ENCODE results near the gene RFTN1. TPM values are rescaled to one million over a fixed set of nuclear protein-coding genes. Genes with fewer than 3 reads are reported as not detected.

Gene RFTN1
- total and polyA plus RNA-seq, 2 donors from 2014 or later: 15.3 to 34.1 TPM

- intact Hi-C loops (cut with DNase I): no loop called here
- no peak for TF ChIP-seq CTCF (IDR thresholded peaks at IDR 0.05; ENCODE audit: borderline replicate concordance, extremely low read depth, insufficient read depth)
- Histone ChIP-seq H3K27me3 (ENCODE audit: control insufficient read depth, insufficient read depth, low read length) (no peaks in the 10 kb centered on the region), H3K9me3 (ENCODE audit: control insufficient read depth in 2 of 3, insufficient read depth in 1 of 3, low read length in 3 of 3) (no peaks in the 10 kb centered on the region), H3K4me3 (ENCODE audit: low read length in 3 of 3) (no peak overlapping the region), H3K4me1 (ENCODE audit: control insufficient read depth in 2 of 3, insufficient read depth in 2 of 3, low read depth in 1 of 3, low read length in 3 of 3) (no peaks in the 10 kb centered on the region), H3K27ac (ENCODE audit: low read depth in 2 of 2, low read length in 2 of 2) (no peak overlapping the region), H3K36me3 (ENCODE audit: control insufficient read depth in 2 of 3, insufficient read depth in 3 of 3, low read length in 3 of 3) (no peaks in the 10 kb centered on the region), H3K9ac (ENCODE audit: low read length in 3 of 3) (no peak overlapping the region)
- DNase-seq (no peak), FAIRE-seq (no peak)
Observed at GRCh38 chr3:16502347-16502908, 11.1 kb downstream of the RFTN1 start.

GRCh38 chr3:16501376-16501775 is 12.1 kb downstream of the RFTN1 start:
- H3K27ac ChIP-seq (ENCODE audit: low read depth in 2 of 2, low read length in 2 of 2): no peak overlapping the region
- TF ChIP-seq CTCF (IDR thresholded peaks at IDR 0.05; ENCODE audit: borderline replicate concordance, extremely low read depth, insufficient read depth): no peak
- H3K9me3 ChIP-seq (ENCODE audit: control insufficient read depth in 2 of 3, insufficient read depth in 1 of 3, low read length in 3 of 3): no peaks in the 10 kb centered on the region
- FAIRE-seq: no peak
- intact Hi-C loops (cut with DNase I): no loop called here
- no peak overlapping the region for H3K9ac ChIP-seq (ENCODE audit: low read length in 3 of 3)
- H3K27me3 ChIP-seq (ENCODE audit: control insufficient read depth, insufficient read depth, low read length): no peaks in the 10 kb centered on the region
- H3K4me3 ChIP-seq (ENCODE audit: low read length in 3 of 3): no peak overlapping the region
- H3K36me3 ChIP-seq (ENCODE audit: control insufficient read depth in 2 of 3, insufficient read depth in 3 of 3, low read length in 3 of 3): no peaks in the 10 kb centered on the region
- no peak for DNase-seq
- no peaks in the 10 kb centered on the region for H3K4me1 ChIP-seq (ENCODE audit: control insufficient read depth in 2 of 3, insufficient read depth in 2 of 3, low read depth in 1 of 3, low read length in 3 of 3)

- no peak overlapping the region for H3K9ac ChIP-seq (ENCODE audit: low read length in 3 of 3)
- H3K4me1 ChIP-seq (ENCODE audit: control insufficient read depth in 2 of 3, insufficient read depth in 2 of 3, low read depth in 1 of 3, low read length in 3 of 3): no peaks in the 10 kb centered on the region
- H3K9me3 ChIP-seq (ENCODE audit: control insufficient read depth in 2 of 3, insufficient read depth in 1 of 3, low read length in 3 of 3): no peaks in the 10 kb centered on the region
- FAIRE-seq: no peak
- no peak for TF ChIP-seq CTCF (IDR thresholded peaks at IDR 0.05; ENCODE audit: borderline replicate concordance, extremely low read depth, insufficient read depth)
- no peaks in the 10 kb centered on the region for H3K27me3 ChIP-seq (ENCODE audit: control insufficient read depth, insufficient read depth, low read length)
- H3K4me3 ChIP-seq (ENCODE audit: low read length in 3 of 3): no peak overlapping the region
- H3K36me3 ChIP-seq (ENCODE audit: control insufficient read depth in 2 of 3, insufficient read depth in 3 of 3, low read length in 3 of 3): no peaks in the 10 kb centered on the region
- DNase-seq: no peak
- intact Hi-C loops (cut with DNase I): no loop called here
- H3K27ac ChIP-seq (ENCODE audit: low read depth in 2 of 2, low read length in 2 of 2): no peak overlapping the region
Observed at GRCh38 chr3:16500911-16501310, 12.6 kb downstream of the RFTN1 start.

GRCh38 chr3:16500093-16500492 is 13.4 kb downstream of the RFTN1 start:
- intact Hi-C loops (cut with DNase I): no loop called here
- Histone ChIP-seq H3K9ac (ENCODE audit: low read length in 3 of 3) (no peak overlapping the region), H3K4me1 (ENCODE audit: control insufficient read depth in 2 of 3, insufficient read depth in 2 of 3, low read depth in 1 of 3, low read length in 3 of 3) (peaks cover 0 to 5% (median 5%) of the 10 kb centered on the region in 3 donors), H3K27ac (ENCODE audit: low read depth in 2 of 2, low read length in 2 of 2) (no peak overlapping the region), H3K27me3 (ENCODE audit: control insufficient read depth, insufficient read depth, low read length) (no peaks in the 10 kb centered on the region), H3K9me3 (ENCODE audit: control insufficient read depth in 2 of 3, insufficient read depth in 1 of 3, low read length in 3 of 3) (no peaks in the 10 kb centered on the region), H3K36me3 (ENCODE audit: control insufficient read depth in 2 of 3, insufficient read depth in 3 of 3, low read length in 3 of 3) (no peaks in the 10 kb centered on the region), H3K4me3 (ENCODE audit: low read length in 3 of 3) (no peak overlapping the region)
- no peak for DNase-seq
- TF ChIP-seq CTCF (IDR thresholded peaks at IDR 0.05; ENCODE audit: borderline replicate concordance, extremely low read depth, insufficient read depth): no peak
- FAIRE-seq: no peak
